Stomach smooth muscle (tissue), 2 donors: ENCODE measurements around the gene MRAS.

ENCODE experiments used
- H3K27ac ChIP-seq: one replicate; pipeline ENCODE4 v1.7.0; 2013; ENCODE audit warnings: mild to moderate bottlenecking, low read length, inconsistent platforms
- H3K27me3 ChIP-seq, 2 donors: one replicate each; pipeline ENCODE4 v1.7.0; 2013; ENCODE audit warnings: low read length in 2 of 2; ENCODE audit not compliant: insufficient read depth in 2 of 2, control insufficient read depth in 1 of 2
- H3K36me3 ChIP-seq, 2 donors: one replicate each; pipeline ENCODE4 v1.7.0; 2013; ENCODE audit warnings: low read length in 2 of 2; ENCODE audit not compliant: control insufficient read depth in 2 of 2, insufficient read depth in 2 of 2
- H3K4me1 ChIP-seq: one replicate; pipeline ENCODE4 v1.7.0; 2013; ENCODE audit warnings: low read length; ENCODE audit not compliant: control insufficient read depth, insufficient read depth
- H3K4me3 ChIP-seq, 2 donors: one replicate each; pipeline ENCODE4 v1.7.0; 2013; ENCODE audit warnings: low read length in 2 of 2
- H3K9ac ChIP-seq, 2 donors: one replicate each; pipeline ENCODE4 v1.7.0; 2013; ENCODE audit warnings: low read length in 2 of 2, mild to moderate bottlenecking in 1 of 2
- H3K9me3 ChIP-seq, 2 donors: one replicate each; pipeline ENCODE4 v1.7.0; 2013; ENCODE audit warnings: low read length in 2 of 2; ENCODE audit not compliant: control insufficient read depth in 2 of 2
- donor health status: healthy.
- donor health status: Pancreatic carcinoma.

Gene MRAS

DNA sequence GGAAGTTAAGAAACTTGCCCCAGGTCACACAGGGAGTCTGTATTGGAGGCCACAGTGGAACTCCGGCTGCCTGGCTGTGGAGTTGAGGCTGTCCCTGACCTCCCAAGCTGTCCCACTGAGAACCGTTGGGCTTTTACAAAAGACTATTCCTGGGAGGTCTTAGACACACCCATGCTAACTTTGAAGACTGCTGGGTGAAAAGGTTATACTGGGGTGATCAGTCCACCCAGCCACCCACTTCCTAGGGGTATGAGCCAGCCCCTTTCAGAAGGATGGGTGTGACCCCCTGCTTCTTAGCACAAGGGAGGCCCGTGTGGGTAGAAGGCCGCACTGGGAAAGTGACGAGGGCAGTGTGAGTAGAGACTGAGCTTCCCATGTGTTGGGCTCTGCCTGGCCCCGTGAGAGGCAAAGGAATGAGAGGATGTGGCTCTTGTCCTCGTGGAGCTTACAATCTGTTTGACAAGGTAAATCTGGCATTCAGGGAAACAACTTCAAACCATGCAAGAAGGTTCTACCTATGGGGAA, 19.0 kb downstream of the MRAS start:
- Histone ChIP-seq H3K27ac (no peak overlapping the region), H3K27me3 (no peaks in the 10 kb centered on the region), H3K9ac (no peak overlapping the region), H3K4me3 (no peak overlapping the region), H3K36me3 (no peaks in the 10 kb centered on the region), H3K4me1 (peaks cover 14% of the 10 kb centered on the region), H3K9me3 (no peaks in the 10 kb centered on the region)

GRCh38 chr3:138367911-138368310, 19.5 kb downstream of the MRAS start:
- Histone ChIP-seq H3K36me3 (no peaks in the 10 kb centered on the region), H3K9me3 (no peaks in the 10 kb centered on the region), H3K4me1 (peaks cover 14% of the 10 kb centered on the region), H3K27me3 (no peaks in the 10 kb centered on the region), H3K4me3 (no peak overlapping the region), H3K27ac (no peak overlapping the region), H3K9ac (no peak overlapping the region)

GRCh38 chr3:138369151-138369900, 20.9 kb downstream of the MRAS start:
- H3K4me1 ChIP-seq = peaks cover 14% of the 10 kb centered on the region
- H3K4me3 ChIP-seq = no peak overlapping the region
- H3K27ac ChIP-seq = no peak overlapping the region
- no peaks in the 10 kb centered on the region for H3K27me3 ChIP-seq
- H3K36me3 ChIP-seq = peaks cover 0 to under 1% of the 10 kb centered on the region in 2 donors
- no peak overlapping the region for H3K9ac ChIP-seq
- H3K9me3 ChIP-seq = no peaks in the 10 kb centered on the region

- no peak overlapping the region for H3K4me3 ChIP-seq
- H3K36me3 ChIP-seq = peaks cover 0 to 3% of the 10 kb centered on the region in 2 donors
- no peaks in the 10 kb centered on the region for H3K9me3 ChIP-seq
- H3K9ac ChIP-seq = no peak overlapping the region
- H3K27me3 ChIP-seq = no peaks in the 10 kb centered on the region
- peaks cover 13% of the 10 kb centered on the region for H3K4me1 ChIP-seq
- no peak overlapping the region for H3K27ac ChIP-seq
These were observed 21.9 kb downstream of the MRAS start for GRCh38 chr3:138370321-138370720.

GRCh38 chr3:138371070-138371965, 22.9 kb downstream of the MRAS start:
- Histone ChIP-seq H3K36me3 (peaks cover 0 to 3% of the 10 kb centered on the region in 2 donors), H3K4me3 (no peak overlapping the region), H3K9me3 (no peaks in the 10 kb centered on the region), H3K4me1 (peaks cover 8% of the 10 kb centered on the region), H3K27ac (no peak overlapping the region), H3K27me3 (no peaks in the 10 kb centered on the region), H3K9ac (no peak overlapping the region)

- Histone ChIP-seq H3K4me3 (no peak overlapping the region), H3K9me3 (no peaks in the 10 kb centered on the region), H3K27ac (no peak overlapping the region), H3K27me3 (no peaks in the 10 kb centered on the region), H3K36me3 (peaks cover 0 to 4% of the 10 kb centered on the region in 2 donors), H3K9ac (no peak overlapping the region), H3K4me1 (peaks cover 3% of the 10 kb centered on the region)
These were observed 24.8 kb downstream of the MRAS start for GRCh38 chr3:138373087-138373735.

GRCh38 chr3:138373736-138374094, 25.3 kb downstream of the MRAS start:
- Histone ChIP-seq H3K27me3 (no peaks in the 10 kb centered on the region), H3K9ac (no peak overlapping the region), H3K9me3 (no peaks in the 10 kb centered on the region), H3K36me3 (peaks cover 0 to 9% of the 10 kb centered on the region in 2 donors), H3K27ac (no peak overlapping the region), H3K4me3 (no peak overlapping the region), H3K4me1 (peaks cover 3% of the 10 kb centered on the region)

DNA sequence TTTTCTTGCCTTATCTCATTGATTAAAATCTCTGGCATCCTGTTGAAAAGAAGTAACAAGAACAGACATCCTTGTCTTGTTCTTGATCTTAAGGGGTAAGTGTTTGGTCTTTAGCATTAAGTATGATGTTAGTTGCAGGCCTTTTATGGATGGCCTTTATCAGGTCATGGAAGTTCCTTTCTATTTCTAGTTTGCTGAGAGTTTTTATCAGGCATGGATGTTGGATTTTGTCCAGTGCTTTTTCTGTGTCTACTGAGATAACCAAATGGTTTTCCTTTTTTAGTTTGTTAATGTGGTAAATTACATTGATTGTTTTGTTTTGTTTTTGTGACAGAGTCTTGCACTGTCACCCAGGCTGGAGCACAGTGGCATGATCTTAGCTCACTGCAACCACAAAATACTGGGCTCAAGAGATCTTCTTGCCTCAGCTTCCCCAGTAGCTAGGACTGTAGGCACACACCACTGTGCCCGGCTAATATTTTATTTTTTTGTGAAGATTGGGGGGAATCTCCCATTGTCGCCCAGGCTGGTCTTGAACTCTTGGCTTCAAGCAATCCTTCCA, 26.3 kb downstream of the MRAS start:
- H3K36me3 ChIP-seq = peaks cover 0 to 9% of the 10 kb centered on the region in 2 donors
- H3K4me3 ChIP-seq = no peak overlapping the region
- H3K27ac ChIP-seq = no peak overlapping the region
- H3K27me3 ChIP-seq = no peaks in the 10 kb centered on the region
- no peak overlapping the region for H3K9ac ChIP-seq
- H3K9me3 ChIP-seq = no peaks in the 10 kb centered on the region
- H3K4me1 ChIP-seq = peaks cover 1% of the 10 kb centered on the region

DNA sequence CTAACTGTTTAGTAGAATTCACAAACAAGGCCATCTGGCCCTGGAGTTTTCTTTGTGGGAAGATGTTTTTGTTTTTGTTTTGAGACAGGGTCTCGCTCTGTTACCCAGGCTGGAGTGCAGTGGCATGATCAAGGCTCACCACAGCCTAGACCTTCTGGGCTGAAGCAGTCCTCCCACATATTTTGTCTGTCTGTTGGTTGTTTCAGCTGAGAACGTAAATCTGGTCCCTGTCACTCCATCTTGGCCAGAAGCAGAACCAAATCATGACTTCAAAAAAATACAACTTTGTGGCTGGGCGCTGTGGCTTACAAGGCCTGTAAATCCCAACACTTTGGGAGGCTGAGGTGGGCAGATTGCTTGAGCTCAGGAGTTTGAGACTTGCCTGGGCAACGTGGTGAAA, 27.1 kb downstream of the MRAS start:
- Histone ChIP-seq H3K27me3 (no peaks in the 10 kb centered on the region), H3K36me3 (peaks cover 0 to 9% of the 10 kb centered on the region in 2 donors), H3K4me1 (no peaks in the 10 kb centered on the region), H3K27ac (no peak overlapping the region), H3K9me3 (no peaks in the 10 kb centered on the region), H3K9ac (no peak overlapping the region), H3K4me3 (no peak overlapping the region)

DNA sequence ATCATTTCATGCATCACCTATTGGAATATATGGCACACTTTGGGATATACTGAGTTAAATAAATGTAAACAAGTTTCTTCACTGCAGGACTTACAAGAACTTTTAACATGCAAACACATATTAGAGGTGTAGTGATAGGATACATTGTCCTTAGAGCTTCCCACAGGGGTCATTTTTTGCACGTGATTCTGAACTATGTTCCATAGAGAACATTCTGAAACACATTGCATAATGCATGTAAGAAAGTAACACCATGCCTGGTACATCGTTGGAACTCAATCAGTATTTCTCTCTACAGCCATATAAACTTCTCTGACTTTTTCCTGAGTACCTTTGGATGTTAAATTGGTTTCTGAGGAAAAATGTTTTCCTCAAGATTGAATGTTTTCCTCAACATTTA, 28.3 kb downstream of the MRAS start:
- no peaks in the 10 kb centered on the region for H3K27me3 ChIP-seq

More for the DNA sequence above, 28.3 kb downstream of the MRAS start:
- no peak overlapping the region for H3K4me3 ChIP-seq
- peaks cover 9% of the 10 kb centered on the region for H3K4me1 ChIP-seq
- no peaks in the 10 kb centered on the region for H3K9me3 ChIP-seq
- H3K36me3 ChIP-seq = peaks cover 0 to 9% of the 10 kb centered on the region in 2 donors
- no peak overlapping the region for H3K27ac ChIP-seq
- no peak overlapping the region for H3K9ac ChIP-seq
